HG02885 (cell line): ENCODE measurements around the gene PTCRA.
A peak's percentile ranks its signal among the peaks of the same experiment; 100 is the strongest.
"Not testable (repeated sequence)": the region's sequence is repeated elsewhere in the genome, so short reads cannot be mapped to it uniquely, and the experiment has no call there.

Experiments used
- ATAC-seq: cut with Tn5 transposase; IDR thresholded peaks from one replicate; pipeline ENCODE4 v1.9.1; 2021; ENCODE audit warnings: mild to moderate bottlenecking; ENCODE audit not compliant: unreplicated experiment, poor library complexity

Gene PTCRA

DNA sequence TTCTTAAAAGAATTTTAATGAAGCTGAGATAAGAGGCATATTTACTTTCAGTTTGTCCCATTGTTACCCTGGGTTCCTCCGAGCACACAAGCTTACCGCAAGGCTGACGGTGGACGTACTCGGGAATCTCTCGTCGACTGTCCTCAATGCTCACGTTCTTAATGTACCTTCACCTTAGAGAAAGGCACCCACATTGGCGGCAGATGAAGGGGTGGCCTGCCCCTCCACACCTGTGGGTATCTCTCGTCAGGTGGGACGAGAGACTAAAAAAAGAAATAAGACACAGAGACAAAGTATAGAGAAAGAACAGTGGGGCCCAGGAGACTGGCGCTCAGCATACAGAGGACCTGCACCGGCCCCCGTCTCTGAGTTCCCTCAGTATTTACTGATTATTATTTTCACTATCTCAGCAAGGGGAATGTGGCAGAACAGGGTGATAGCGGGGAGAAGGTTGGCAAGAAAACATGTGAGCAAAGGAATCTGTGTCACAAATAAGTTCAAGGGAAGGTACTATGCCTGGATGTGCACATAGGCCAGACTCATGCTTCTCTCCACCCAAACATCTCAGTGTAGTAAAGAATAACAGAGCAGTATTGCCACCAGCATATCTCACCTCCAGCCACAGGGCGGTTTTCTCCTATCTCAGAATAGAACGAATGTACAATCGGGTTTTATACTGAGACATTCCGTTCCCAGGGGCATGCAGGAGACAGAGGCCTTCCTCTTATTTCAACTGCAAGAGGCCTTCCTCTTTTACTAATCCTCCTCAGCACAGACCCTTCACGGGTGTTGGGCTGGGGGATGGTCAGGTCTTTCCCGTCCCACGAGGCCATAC is 13.2 kb upstream of the PTCRA start:
- ATAC-seq: not testable (repeated sequence)

DNA sequence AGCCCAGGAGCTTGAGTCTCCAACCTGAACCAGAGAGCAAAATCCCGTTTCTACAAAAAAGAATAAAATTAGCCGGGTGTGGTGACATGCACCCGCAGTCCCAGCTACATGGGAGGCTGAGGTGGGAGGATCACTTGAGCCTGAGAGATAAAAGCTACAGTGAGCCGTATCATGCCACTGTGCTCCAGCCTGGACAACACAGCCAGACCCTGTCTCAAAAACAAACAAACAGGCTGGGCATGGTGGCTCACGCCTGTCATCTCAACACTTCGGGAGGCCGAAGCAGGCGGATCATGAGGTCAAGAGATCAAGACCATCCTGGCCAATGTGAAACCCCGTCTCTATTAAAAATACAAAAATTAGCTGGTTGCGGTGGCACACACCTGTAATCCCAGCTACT is 11.4 kb upstream of the PTCRA start:
- ATAC-seq: no peak

DNA sequence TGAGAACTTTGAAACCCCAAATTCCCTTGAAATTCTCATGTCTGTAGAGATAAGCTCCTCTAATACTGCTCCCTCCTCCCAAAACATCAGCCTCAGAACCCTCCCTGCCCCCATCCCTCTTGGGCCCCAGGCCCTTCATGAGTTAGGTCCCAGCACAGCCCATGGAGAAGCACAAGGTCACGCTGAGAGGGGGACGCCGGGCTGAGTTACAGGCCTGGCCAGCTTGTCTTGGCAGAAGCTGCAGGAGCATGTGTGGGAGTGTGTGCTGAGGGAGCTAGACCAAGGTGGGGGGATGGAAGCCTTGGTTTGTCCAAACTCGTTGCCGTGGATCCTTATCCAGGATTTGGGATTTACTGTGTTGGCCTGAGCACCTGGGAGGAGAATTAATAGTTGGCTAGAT is 8.5 kb upstream of the PTCRA start:
- ATAC-seq: no peak

DNA sequence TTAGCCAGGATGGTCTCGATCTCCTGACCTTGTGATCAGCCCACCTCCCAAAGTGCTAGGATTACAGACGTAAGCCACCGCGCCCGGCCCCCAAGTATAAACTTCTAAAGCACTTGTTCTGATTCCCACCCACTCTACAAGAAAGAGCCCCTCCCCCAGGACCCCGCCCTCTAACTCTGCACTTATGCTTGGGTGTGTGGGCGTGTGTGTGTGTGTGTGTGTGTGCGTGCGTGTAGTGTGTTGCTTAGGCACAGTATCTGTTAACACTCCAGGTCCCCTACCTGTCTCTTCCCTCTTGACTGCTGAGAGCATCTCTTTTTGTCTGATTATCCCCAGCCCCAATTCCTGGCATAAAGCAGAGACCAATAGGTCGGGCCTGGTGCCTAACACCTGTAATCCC is 6.0 kb upstream of the PTCRA start:
- no peak for ATAC-seq

DNA sequence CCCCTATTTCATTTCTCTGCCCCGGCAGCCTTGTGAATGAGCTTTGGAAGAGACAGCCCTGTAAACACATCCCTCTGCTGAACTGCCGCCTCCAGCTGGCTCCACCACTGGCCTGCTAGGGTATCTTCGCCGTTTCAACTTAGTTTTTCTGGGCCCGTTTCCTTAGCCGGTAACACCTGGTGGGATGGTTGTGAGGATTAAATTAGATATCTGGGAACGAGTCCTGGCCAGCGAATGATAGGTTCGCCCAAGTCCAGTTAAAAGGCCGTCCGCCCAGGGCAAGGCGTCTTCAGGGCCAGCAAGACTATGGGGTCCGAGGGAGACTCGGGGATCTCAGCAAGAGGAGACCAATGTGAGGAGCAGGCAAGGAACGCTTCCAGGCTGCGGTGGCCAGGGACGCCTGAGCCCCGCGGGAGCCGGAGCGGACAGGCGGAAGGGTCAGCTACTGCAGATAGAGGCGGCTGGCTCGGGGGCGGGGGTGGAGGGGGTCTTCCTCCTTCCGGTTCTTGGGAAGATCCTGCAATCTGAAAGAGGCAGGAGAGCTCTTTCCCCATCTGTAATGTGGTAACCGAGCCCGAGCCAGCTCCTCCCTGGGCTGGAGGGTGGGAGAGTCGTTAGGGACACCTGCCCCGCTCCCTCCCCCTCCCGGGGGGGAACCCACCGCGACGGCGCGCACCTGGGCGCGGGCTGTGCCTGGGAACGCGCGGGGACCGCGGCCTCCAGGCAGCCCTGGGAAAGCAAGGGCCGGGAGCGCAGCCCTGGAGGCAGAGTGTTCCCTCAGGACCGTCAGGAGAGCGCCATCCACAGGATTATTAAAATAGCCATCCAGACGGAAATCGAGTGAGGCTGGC is 4.5 kb upstream of the PTCRA start:
- ATAC-seq: no peak

DNA sequence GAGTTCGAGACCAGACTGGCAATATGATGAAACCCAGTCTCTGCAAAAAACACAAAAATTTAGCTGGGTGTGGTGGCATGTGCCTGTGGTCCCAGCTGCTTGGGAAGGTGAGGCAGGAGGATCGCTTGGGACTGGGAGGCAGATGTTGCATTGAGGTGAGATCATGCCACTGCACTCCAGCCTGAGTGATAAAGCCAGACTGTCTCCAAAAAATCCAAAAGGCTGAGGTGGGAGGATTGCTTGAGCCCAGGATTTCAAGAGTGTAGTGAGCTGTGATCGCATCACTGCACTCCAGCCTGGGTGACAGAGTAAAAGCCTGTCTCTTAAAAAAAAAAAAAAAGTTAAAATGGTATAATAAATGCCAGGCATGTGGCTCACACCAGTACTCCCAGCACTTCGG is 1.3 kb upstream of the PTCRA start:
- ATAC-seq: no peak

DNA sequence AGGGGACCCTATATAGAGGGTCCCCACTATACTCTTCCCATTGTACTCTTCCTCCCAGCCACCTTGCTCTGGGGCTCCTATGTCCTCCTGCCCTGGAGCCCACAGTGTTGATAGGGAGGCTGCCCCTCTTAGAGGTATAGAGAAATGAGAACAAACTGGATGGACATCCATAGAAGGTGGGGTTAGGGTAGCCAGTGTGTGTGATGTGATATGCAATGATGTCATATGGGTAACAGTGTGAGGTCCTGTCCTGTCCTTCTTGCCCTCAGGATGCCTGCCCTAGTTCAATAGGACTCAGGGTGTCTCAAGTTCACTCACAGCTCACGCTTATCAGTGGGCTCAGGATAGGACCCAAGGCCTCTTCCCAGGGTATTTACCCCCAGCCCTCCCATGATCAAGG is 435 bp downstream of the PTCRA start:
- no peak for ATAC-seq

DNA sequence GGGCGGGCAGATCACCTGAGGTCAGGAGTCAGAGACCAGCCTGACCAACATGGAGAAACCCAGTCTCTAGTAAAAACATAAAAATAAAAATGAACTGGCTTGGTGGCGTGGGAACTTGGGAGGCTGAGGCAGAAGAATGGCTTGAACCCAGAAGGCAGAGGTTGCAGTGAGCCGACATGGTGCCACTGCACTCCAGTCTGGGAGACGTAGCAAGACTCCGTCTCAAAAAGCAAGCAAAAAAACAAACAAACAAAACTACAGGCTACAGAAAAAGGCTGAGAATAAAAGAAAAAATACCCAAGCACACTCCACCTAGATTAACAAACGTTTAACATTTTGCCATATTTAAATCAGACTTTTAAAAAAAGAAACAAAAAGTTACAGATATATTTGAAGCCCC is 5.9 kb downstream of the PTCRA start:
- no peak for ATAC-seq

DNA sequence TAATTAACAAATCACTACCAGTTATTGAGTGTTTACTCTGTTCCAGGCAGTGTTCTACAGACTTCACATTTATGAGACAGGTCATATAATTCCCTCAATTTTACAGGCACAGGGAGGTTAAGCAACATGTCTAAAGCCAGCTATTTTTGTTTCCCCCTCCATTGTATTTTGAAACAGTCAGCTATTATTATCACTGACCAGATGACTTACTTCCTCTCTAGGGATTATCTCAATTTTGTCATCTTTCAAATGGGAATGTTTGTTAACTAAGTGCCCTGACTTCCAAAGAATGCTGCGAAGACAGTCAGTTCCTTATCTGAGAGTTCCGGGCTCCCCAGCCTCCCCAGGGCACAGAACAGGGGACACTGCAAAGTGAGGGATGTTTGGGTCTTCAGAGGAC is 7.8 kb downstream of the PTCRA start:
- no peak for ATAC-seq

DNA sequence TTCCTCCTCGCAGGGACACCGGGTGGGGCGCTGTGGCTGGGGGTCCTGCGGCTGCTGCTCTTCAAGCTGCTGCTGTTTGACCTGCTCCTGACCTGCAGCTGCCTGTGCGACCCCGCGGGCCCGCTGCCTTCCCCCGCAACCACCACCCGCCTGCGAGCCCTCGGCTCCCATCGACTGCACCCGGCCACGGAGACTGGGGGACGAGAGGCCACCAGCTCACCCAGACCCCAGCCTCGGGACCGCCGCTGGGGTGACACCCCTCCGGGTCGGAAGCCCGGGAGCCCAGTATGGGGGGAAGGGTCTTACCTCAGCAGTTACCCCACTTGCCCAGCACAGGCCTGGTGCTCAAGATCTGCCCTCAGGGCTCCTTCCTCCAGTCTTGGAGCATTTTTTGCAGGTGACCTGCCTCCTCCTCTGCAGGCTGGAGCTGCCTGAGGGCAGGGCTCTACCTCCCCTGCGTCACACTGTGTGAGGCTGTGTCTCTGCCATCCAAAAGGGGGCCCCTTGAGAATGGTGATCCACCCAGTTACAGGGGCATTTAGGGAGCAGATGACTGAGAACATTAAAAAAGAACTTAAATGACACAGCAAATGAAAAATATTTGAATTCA is 9.5 kb downstream of the PTCRA start:
- no peak for ATAC-seq

DNA sequence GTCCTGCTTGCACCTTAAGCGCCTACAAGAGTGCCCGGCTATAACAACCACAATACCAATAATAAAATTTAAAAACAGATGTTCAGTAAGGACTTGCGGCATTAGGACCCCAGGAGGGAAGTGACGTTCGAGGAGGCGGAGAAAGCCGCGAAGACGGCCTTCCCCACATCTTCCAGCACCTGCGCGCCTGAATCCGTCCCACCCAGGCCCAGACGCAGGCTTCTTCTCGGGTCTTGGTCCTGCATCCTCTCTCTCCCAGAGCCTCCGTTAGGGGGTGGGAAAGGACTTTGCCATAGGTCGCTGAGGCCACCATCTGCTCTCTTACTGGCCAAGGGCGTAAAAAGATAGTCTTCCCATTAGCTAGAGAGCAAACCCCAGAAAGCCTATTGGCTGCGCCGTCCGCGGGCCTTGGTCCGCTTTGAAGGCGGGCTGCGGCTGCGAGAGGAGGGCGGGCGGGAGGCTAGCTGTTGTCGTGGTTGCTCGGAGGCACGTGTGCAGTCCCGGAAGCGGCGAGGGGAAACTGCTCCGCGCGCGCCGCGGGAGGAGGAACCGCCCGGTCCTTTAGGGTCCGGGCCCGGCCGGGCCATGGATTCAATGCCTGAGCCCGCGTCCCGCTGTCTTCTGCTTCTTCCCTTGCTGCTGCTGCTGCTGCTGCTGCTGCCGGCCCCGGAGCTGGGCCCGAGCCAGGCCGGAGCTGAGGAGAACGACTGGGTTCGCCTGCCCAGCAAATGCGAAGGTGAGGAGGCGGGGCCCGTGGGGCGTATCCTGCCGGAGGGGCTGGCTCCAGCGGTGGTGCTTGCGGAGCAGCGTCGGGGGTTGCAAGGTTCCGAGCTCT is 13.3 kb downstream of the PTCRA start, which contains the start of gene CNPY3:
TSS of gene CNPY3 (plus strand) at position 495 of the 835 bp plus-strand sequence. CDS start at position 586, 91 bp downstream.
- peak; percentile 72 for ATAC-seq

DNA sequence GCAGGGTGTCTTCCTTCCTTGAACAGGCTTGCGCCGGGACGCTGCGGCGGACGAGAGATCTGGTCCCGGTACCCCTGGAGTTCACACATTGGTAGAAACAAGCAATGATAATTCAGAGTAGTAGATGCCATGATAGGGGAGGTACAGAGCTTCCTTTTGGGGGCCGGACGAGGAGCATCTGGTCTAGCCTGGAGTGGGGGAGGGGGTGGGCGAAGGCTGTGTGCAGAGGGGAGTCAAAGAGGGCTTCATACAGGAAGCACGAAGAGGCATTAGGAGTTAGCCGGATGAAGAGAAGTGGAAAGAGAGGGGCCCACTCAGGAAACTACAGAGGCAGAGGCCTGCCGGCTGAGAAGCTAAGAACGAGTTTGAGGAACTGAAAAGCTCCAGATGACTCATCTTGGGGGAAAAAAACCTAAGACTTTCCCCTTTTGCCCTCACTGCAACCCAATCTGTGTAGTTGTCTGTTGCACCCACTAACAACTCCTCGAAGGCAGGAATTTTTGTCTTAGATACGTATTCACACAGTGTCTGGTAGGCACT is 14.0 kb downstream of the PTCRA start:
- peak; percentile 61 for ATAC-seq

DNA sequence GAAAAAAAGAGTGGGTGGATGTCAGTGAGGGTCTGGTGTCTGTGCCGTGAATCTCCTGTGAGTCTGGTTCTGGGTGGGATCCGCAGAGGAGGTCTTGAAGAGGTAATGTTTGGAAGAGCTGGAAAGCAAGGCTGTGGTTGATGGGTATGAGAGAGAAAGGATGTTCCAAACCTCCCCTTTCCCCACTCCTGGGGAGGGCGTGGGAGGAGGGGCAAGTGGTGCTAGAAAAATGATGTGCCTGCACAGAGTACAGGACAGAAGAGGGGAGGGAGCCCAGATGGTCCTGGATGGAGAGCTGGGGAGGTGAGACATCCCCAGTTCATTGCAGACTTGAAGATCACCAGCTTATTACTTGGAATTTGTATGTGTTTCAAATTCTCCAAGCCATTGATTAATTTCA is 16.6 kb downstream of the PTCRA start:
- no peak for ATAC-seq

DNA sequence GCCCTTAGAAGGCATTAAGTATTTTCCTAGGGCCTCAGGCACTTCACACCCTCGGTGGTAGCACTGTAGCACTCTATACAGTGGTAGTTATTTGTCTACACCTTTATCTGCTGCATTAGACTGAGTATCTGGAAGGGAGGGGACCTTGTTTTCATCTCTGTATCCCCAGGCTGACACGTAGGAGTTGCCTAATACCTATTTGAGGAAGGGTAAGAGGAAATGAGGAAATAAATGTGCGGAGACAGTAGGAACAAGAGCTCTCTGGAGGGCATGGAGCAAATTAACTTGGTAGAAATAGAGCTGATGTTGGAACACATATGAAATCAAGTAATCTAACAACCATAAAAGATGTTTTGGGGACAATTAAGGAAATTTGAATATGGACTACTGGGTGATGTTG is 17.4 kb downstream of the PTCRA start:
- no peak for ATAC-seq

DNA sequence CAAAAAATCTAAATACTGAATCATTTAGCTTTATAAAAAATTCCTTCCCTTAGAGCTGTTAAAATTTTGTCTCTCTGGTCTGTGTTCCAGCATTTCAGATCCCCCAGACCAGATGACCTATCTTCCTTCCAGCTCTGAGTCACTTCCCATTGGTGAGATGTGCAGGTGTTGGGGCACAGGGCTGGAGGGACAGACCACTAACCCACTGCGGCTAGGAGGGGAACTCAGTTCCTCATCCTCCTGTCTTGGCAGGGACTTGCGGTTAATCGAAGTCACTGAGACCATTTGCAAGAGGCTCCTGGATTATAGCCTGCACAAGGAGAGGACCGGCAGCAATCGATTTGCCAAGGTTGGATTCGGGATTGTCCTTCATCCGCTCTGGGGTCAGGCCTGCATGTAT is 19.5 kb downstream of the PTCRA start:
- no peak for ATAC-seq

DNA sequence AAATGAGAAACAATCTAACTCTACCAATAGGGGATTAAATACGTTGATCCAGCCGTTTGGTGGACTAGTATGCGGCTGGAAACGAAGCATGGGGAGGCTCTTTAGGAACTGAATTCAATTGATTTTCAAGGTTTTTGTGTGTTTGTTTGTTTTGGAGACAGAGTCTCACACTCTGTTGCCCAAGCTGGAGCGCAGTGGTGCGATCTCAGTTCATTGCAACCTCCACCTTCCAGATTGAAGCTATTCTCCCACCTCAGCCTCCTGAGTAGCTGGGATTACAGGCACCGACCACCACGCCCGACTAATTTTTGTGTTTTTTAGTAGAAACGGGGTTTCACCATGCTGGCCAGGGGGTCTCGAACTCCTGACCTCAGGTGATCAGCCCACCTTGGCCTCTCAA is 20.5 kb downstream of the PTCRA start:
- ATAC-seq: no peak

DNA sequence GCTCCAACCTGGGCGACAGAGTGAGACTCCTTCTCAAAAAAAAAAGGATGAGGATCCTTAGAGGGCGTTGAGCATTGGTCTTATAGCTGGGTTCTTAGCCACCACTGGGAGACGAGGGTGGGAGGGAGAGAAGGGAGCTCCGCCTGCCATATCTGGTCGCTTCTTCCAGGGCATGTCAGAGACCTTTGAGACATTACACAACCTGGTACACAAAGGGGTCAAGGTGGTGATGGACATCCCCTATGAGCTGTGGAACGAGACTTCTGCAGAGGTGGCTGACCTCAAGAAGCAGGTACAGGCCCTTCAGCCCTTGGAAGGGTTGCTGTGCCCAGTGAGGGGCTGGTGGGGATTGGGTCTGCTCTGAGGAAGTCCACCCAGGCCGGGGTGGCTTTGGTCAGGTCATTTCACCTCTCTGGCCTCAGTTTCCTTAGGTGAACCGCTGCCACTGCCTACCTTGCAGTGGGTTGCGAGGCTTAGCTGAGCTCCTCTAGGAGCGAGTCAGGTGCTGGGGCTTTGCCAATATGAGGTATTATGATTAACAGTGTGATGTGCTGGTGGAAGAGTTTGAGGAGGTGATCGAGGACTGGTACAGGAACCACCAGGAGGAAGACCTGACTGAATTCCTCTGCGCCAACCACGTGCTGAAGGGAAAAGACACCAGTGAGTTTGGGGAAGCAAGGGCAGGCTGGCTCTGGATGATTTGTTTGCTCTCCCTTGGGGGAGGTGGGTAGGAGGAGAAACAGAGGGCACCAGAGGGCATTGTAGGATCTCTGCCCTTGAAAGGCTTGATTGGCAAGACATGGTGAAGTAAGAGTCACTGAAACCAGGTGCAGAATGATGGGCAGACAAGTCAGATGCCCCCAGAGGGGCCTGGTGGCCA is 21.9 kb downstream of the PTCRA start:
- ATAC-seq: no peak

DNA sequence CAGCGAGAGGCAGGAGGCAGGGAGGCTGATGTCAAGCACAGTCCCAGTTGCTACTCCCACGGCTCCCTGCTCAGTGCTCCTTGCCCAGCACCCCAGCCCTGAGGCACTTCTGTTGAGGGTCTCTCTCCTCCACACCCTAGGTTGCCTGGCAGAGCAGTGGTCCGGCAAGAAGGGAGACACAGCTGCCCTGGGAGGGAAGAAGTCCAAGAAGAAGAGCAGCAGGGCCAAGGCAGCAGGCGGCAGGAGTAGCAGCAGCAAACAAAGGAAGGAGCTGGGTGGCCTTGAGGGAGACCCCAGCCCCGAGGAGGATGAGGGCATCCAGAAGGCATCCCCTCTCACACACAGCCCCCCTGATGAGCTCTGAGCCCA is 22.6 kb downstream of the PTCRA start:
- no peak for ATAC-seq
